Measurements from ENCODE around the gene NAB1. TPM values are rescaled to one million over a fixed set of nuclear protein-coding genes. Genes with fewer than 3 reads are reported as not detected.

NAB1 gene
- total and polyA plus RNA-seq, 7 donors, result 8.4 to 102 (median 53.7) TPM

DNA sequence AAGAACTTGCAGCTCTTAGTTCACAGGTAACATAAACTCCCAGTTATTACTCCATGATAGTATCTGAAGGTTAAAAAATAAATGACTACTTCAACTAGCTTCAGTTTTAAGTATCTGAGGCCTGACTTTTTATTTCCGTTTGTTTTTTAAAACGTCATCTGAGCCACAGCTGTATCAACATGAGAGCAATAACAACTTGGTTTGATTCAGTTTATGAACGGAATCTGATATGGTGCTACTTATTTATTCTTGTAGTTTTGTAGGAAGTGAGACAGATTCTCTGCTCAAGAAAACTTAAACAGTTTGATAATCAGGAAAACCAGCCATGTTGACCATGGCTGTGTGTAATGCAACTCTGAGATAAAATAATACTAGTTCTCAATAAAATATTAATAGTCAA lies 34.9 kb downstream of the NAB1 start:
- no peak for DNase-seq
- 14 to 56% methylated on average over 3 of the region's 3 CpGs for WGBS, 2 donors
- Histone ChIP-seq H3K4me3 (no peak overlapping the region), H3K36me3 (peaks cover 0 to 37% (median 11%) of the 10 kb centered on the region in 4 donors), H3K27me3 (no peaks in the 10 kb centered on the region), H3K9me3 (no peaks in the 10 kb centered on the region), H3K4me1 (peaks cover 0 to 13% (median 0%) of the 10 kb centered on the region in 4 donors), H3K27ac (no peak overlapping the region)
- intact Hi-C loops (cut with DNase I), result no loop called here
- no peak for TF ChIP-seq POLR2AphosphoS5 (IDR thresholded peaks at IDR 0.05)
- TF ChIP-seq, protein P1, sequence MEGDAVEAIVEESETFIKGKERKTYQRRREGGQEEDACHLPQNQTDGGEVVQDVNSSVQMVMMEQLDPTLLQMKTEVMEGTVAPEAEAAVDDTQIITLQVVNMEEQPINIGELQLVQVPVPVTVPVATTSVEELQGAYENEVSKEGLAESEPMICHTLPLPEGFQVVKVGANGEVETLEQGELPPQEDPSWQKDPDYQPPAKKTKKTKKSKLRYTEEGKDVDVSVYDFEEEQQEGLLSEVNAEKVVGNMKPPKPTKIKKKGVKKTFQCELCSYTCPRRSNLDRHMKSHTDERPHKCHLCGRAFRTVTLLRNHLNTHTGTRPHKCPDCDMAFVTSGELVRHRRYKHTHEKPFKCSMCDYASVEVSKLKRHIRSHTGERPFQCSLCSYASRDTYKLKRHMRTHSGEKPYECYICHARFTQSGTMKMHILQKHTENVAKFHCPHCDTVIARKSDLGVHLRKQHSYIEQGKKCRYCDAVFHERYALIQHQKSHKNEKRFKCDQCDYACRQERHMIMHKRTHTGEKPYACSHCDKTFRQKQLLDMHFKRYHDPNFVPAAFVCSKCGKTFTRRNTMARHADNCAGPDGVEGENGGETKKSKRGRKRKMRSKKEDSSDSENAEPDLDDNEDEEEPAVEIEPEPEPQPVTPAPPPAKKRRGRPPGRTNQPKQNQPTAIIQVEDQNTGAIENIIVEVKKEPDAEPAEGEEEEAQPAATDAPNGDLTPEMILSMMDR (IDR thresholded peaks at IDR 0.05), result no peak
- TF ChIP-seq POLR2A (IDR thresholded peaks at IDR 0.05), result no peak
- TF ChIP-seq EP300 (IDR thresholded peaks at IDR 0.05), result no peak

DNA sequence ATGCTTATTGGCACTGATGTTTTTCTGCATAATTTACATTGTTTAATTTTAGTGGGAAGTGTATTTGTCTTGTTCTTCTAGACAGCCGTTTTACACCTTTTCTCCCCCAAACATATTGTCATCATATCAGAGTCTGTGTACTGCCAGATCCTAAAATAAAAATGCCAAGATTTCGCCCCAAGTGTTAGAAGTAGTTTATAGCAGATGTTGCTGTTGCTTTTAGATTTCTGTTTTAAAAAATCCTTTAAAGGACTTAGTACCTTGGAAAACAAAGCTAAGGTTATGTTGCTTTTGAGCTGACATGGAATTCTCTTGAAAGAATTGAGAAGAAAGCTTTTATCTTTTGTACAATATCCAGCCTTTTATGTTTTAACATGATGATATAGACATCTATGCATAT lies 36.0 kb downstream of the NAB1 start:
- 77 to 79% methylated on average over 2 of the region's 2 CpGs for WGBS, 2 donors
- Histone ChIP-seq H3K9me3 (no peaks in the 10 kb centered on the region), H3K27me3 (no peaks in the 10 kb centered on the region), H3K27ac (no peak overlapping the region), H3K36me3 (peaks cover 3 to 45% (median 11%) of the 10 kb centered on the region in 4 donors), H3K4me3 (no peak overlapping the region), H3K4me1 (peaks cover 0 to 8% (median 0%) of the 10 kb centered on the region in 4 donors)
- DNase-seq, result no peak
- TF ChIP-seq, protein P1 (IDR thresholded peaks at IDR 0.05), result no peak
- TF ChIP-seq POLR2AphosphoS5 (IDR thresholded peaks at IDR 0.05), result no peak
- no peak for TF ChIP-seq POLR2A (IDR thresholded peaks at IDR 0.05)
- no peak for TF ChIP-seq EP300 (IDR thresholded peaks at IDR 0.05)
- intact Hi-C loops (cut with DNase I), result no loop called here

DNA sequence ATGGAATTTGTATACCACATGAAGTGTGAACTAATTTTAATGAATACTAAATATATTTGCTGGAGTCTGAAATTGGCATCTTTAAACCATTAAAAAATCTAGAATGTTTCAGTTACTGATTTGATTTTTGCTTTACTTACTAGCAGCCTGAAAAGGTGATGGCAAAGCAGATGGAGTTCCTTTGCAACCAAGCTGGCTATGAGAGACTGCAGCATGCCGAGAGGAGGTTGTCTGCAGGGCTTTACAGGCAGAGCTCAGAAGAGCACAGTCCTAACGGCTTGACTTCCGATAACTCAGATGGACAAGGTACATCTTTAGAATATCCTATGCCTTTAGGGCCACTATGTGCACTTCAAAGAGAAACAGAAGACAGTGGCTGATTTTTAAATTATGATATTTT lies 36.5 kb downstream of the NAB1 start:
- H3K4me1 ChIP-seq, result peaks cover 0 to 4% (median 0%) of the 10 kb centered on the region in 4 donors
- H3K9me3 ChIP-seq, result no peaks in the 10 kb centered on the region
- H3K27ac ChIP-seq, result no peak overlapping the region
- H3K36me3 ChIP-seq, result peaks cover 3 to 49% (median 11%) of the 10 kb centered on the region in 4 donors
- TF ChIP-seq POLR2AphosphoS5 (IDR thresholded peaks at IDR 0.05) (no peak), EP300 (IDR thresholded peaks at IDR 0.05) (no peak), POLR2A (IDR thresholded peaks at IDR 0.05) (no peak)
- TF ChIP-seq, protein P1 (IDR thresholded peaks at IDR 0.05), result no peak
- H3K27me3 ChIP-seq, result no peaks in the 10 kb centered on the region
- no peak for DNase-seq
- intact Hi-C loops (cut with DNase I), result no loop called here
- no peak overlapping the region for H3K4me3 ChIP-seq
- WGBS, 2 donors, result 93 to 96% methylated on average over 3 of the region's 3 CpGs

DNA sequence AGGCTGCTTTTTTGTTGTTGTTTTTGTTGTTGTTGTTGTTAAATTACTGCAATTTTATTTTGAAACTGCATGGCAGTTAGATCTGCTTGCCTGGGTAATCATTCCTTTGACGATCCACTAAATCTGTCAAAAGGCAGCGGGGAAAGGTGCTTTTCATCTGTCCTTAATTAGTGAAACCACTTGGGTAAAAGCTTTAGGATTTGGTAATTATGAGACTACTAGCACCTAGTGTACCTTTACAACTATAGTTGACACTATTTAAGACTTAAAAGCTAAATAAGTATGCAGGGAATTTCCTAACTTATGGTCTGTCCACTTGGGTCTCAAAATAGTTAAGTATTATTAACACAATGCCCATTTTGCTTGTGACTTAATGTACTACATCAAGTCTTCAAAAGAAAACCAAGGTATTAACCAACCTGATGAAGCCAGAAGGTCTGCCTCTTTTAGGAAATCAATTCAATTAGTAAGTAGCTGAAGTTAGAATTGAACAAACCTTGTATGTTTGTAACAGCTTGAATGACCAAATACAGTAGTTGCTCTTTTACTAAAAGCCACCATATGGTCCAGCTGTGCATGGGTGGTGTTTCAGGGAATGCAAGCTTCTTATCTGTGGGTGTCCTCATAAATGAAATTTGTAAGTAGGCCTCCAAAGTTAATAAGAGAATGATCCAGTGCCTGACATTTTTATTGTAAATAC lies 44.8 kb downstream of the NAB1 start:
- H3K36me3 ChIP-seq, result peaks cover 0 to 37% (median 4%) of the 10 kb centered on the region in 4 donors
- intact Hi-C loops (cut with DNase I), result no loop called here
- no peaks in the 10 kb centered on the region for H3K9me3 ChIP-seq
- no peaks in the 10 kb centered on the region for H3K27me3 ChIP-seq
- no peak overlapping the region for H3K4me3 ChIP-seq
- WGBS, 2 donors, result 85 to 90% methylated on average over 2 of the region's 2 CpGs
- no peaks in the 10 kb centered on the region for H3K4me1 ChIP-seq
- no peak for DNase-seq
- TF ChIP-seq POLR2AphosphoS5 (IDR thresholded peaks at IDR 0.05) (no peak), POLR2A (IDR thresholded peaks at IDR 0.05) (no peak), EP300 (IDR thresholded peaks at IDR 0.05) (no peak)
- TF ChIP-seq, protein P1 (IDR thresholded peaks at IDR 0.05), result no peak
- H3K27ac ChIP-seq, result no peak overlapping the region
